Measurements from ENCODE around the gene JOSD2. TPM values are rescaled to one million over a fixed set of nuclear protein-coding genes. Genes with fewer than 3 reads are reported as not detected.

The JOSD2 gene
- total RNA-seq, 4 donors from 2014 or later = 31.3 to 59.4 (median 42.9) TPM

GRCh38 chr19:50460161-50460765 is 50.7 kb downstream of the JOSD2 start:
- Histone ChIP-seq H3K27ac (replicated peaks in 1 of 4) (no peak overlapping the region), H3K9me3 (no peaks in the 10 kb centered on the region), H3K4me3 (no peak overlapping the region), H3K4me1 (no peaks in the 10 kb centered on the region), H3K36me3 (no peaks in the 10 kb centered on the region), H3K27me3 (peaks cover 0 to 81% (median 20%) of the 10 kb centered on the region in 4 donors)
- intact Hi-C loops (cut with DNase I) = loop anchor here (2.0 kb wide), 1 partner anchor 91 kb away; no protein-coding TSS in a partner anchor
- DNase-seq (ENCODE audit: extremely low spot score) = no peak
- TF ChIP-seq POLR2AphosphoS5 (IDR thresholded peaks at IDR 0.05) (no peak), EP300 (IDR thresholded peaks at IDR 0.05) (no peak), POLR2A (IDR thresholded peaks at IDR 0.05; ENCODE audit: low read depth) (no peak)
- TF ChIP-seq, protein P1, sequence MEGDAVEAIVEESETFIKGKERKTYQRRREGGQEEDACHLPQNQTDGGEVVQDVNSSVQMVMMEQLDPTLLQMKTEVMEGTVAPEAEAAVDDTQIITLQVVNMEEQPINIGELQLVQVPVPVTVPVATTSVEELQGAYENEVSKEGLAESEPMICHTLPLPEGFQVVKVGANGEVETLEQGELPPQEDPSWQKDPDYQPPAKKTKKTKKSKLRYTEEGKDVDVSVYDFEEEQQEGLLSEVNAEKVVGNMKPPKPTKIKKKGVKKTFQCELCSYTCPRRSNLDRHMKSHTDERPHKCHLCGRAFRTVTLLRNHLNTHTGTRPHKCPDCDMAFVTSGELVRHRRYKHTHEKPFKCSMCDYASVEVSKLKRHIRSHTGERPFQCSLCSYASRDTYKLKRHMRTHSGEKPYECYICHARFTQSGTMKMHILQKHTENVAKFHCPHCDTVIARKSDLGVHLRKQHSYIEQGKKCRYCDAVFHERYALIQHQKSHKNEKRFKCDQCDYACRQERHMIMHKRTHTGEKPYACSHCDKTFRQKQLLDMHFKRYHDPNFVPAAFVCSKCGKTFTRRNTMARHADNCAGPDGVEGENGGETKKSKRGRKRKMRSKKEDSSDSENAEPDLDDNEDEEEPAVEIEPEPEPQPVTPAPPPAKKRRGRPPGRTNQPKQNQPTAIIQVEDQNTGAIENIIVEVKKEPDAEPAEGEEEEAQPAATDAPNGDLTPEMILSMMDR (IDR thresholded peaks at IDR 0.05) = no peak
- WGBS = 34% methylated on average over 13 of the region's 13 CpGs

DNA sequence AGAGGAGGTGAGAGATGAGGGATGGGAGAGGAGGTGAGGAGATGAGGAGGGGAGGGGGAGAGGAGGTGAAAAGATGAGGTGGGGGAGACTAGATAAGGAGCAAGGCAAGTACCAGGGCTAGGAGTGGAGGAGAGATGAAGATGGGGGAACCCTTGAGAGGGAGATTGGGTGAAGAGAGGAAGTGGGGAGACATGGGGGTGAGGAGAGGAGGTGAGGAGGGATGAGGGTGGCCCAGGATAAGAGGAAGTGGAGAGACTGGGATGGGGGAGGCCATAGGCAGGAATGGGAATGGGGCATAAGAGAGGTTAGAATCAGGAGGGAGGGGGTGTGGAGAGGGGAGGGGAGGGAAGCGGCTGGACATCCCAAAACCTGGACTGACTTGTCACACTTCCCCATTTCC is 51.4 kb downstream of the JOSD2 start:
- Histone ChIP-seq H3K27ac (replicated peaks in 1 of 4) (no peak overlapping the region), H3K9me3 (no peaks in the 10 kb centered on the region), H3K4me3 (no peak overlapping the region), H3K36me3 (no peaks in the 10 kb centered on the region), H3K27me3 (peaks cover 0 to 75% (median 20%) of the 10 kb centered on the region in 4 donors), H3K4me1 (no peaks in the 10 kb centered on the region)
- WGBS = 66% methylated on average over 1 of the region's 1 CpG
- intact Hi-C loops (cut with DNase I) = loop anchor here (2.0 kb wide), 1 partner anchor 91 kb away; no protein-coding TSS in a partner anchor
- no peak for TF ChIP-seq EP300 (IDR thresholded peaks at IDR 0.05)
- TF ChIP-seq POLR2A (IDR thresholded peaks at IDR 0.05; ENCODE audit: low read depth) = no peak
- TF ChIP-seq, protein P1 (IDR thresholded peaks at IDR 0.05) = no peak
- no peak for TF ChIP-seq POLR2AphosphoS5 (IDR thresholded peaks at IDR 0.05)
- no peak for DNase-seq (ENCODE audit: extremely low spot score)

DNA sequence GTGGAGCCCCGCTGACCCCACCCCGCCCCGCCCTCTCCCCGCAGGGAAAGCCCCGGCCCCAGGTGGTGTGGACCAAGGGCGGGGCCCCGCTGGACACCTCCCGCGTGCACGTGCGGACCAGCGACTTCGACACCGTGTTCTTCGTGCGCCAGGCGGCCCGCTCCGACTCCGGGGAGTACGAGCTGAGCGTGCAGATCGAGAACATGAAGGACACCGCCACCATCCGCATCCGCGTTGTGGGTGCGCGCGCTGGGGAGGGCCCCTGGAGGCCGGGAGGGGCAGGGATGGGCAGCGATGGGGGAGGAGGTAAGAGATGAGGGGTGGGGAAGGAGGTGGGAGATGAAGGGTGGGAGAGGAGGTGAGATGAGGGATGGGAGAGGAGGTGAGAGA is 51.9 kb downstream of the JOSD2 start:
- no peak overlapping the region for H3K27ac ChIP-seq (replicated peaks in 1 of 4)
- H3K4me1 ChIP-seq = no peaks in the 10 kb centered on the region
- H3K4me3 ChIP-seq = no peak overlapping the region
- no peaks in the 10 kb centered on the region for H3K9me3 ChIP-seq
- 66% methylated on average over 9 of the region's 32 CpGs for WGBS
- no peak for DNase-seq (ENCODE audit: extremely low spot score)
- peaks cover 0 to 71% (median 20%) of the 10 kb centered on the region in 4 donors for H3K27me3 ChIP-seq
- TF ChIP-seq POLR2A (IDR thresholded peaks at IDR 0.05; ENCODE audit: low read depth) (no peak), POLR2AphosphoS5 (IDR thresholded peaks at IDR 0.05) (no peak), EP300 (IDR thresholded peaks at IDR 0.05) (no peak)
- TF ChIP-seq, protein P1 (IDR thresholded peaks at IDR 0.05) = no peak
- no peaks in the 10 kb centered on the region for H3K36me3 ChIP-seq
- intact Hi-C loops (cut with DNase I) = no loop called here

DNA sequence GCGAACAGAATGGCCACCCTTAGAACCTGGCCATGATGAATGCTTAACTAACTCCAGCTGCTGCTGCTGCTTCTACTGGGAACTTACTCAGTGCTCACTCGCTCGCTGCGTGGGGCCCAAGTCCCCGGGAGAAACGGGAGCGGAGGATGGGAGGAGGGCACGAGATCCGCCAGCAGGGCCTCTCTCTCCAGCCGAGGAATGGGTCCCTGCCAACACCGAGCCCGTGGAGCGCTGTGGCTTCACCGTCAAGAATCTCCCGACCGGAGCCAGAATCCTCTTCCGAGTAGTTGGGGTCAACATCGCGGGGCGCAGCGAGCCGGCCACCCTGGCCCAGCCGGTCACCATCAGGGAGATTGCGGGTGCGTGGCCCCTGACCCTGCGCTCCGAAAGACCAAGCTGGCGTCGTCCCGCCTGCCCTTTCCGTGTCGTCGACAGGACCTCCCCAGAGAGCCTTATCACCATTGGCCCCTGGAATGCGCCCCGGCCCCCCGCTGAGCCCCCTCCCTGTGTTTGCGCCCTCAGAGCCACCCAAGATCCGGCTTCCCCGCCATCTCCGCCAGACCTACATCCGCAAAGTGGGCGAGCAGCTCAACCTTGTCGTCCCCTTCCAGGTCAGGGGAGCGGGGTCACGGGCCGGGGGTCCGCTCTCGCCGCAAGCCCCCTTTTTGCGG is 52.5 kb downstream of the JOSD2 start:
- 51% methylated on average over 34 of the region's 50 CpGs for WGBS
- Histone ChIP-seq H3K4me3 (no peak overlapping the region), H3K27me3 (peaks cover 0 to 70% (median 20%) of the 10 kb centered on the region in 4 donors), H3K27ac (replicated peaks in 1 of 4) (no peak overlapping the region), H3K4me1 (no peaks in the 10 kb centered on the region), H3K36me3 (no peaks in the 10 kb centered on the region), H3K9me3 (no peaks in the 10 kb centered on the region)
- DNase-seq (ENCODE audit: extremely low spot score) = no peak
- TF ChIP-seq POLR2A (IDR thresholded peaks at IDR 0.05; ENCODE audit: low read depth) (no peak), EP300 (IDR thresholded peaks at IDR 0.05) (no peak), POLR2AphosphoS5 (IDR thresholded peaks at IDR 0.05) (no peak)
- TF ChIP-seq, protein P1 (IDR thresholded peaks at IDR 0.05) = no peak
- intact Hi-C loops (cut with DNase I) = no loop called here

Measured in esophagus muscularis mucosa (tissue), 4 donors.